EH (cell line): ENCODE measurements around the gene PWP1.
"Not testable (repeated sequence)": the region's sequence is repeated elsewhere in the genome, so short reads cannot be mapped to it uniquely, and the experiment has no call there.

ENCODE experiments used
- DNase-seq: peaks from one replicate; pipeline ENCODE4 v3.0.0-alpha.2; 2015; ENCODE audit warnings: low read depth

PWP1 gene

DNA sequence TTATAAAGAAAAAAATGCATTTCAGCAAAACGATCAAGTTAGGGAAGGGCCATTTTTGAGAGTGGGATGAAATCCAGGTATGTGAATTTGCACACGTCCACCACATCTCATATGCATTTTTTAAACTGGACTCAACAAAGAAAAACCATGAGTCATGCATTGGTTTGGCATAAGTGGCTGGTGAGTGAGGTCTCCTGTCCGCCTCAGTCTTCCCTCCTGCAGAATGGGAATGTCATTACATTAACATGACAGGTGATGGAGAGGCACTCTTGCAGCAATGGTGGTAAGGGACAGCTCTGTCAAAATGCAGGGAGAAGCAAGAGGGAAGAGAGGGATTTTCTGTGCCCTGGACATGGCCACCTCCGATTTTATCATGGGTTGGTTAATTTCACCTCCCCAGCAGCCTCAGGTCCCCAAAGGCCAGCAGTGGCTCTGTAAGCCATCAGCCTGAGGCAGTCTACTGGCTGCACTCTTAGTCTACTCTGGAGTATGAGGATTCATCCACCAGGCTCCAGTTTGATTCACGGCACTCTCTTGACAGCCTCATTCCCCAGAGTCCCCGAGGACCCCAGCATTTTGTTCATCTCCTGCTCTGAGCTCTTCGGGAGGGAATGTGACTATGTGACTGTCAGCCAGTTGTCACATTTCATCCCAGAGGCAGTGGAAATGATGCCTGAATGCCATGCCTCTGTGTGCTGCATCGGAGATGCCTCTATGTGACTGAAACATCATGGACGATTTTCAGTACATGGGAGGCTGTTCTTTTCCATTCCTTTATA lies 17.1 kb upstream of the PWP1 start:
- DNase-seq = no peak

DNA sequence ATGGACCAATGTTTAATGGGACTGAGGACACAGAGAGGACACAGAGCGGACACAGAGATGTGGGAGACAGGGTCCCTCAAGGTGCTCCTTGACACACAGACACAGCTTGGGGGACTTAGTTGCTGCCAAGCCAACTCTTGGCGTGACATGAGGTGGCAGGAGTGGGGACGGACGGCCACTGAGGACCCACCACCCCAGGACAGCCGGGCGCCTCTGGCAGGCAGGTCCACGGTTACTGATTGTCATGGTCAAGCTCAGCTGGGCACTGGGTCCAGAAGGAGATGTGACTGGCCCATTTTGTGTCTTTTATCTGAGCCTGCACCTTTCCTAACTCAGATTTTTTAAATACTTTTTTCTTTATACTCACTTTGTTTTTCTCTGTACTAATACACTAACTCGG lies 15.7 kb upstream of the PWP1 start:
- no peak for DNase-seq

DNA sequence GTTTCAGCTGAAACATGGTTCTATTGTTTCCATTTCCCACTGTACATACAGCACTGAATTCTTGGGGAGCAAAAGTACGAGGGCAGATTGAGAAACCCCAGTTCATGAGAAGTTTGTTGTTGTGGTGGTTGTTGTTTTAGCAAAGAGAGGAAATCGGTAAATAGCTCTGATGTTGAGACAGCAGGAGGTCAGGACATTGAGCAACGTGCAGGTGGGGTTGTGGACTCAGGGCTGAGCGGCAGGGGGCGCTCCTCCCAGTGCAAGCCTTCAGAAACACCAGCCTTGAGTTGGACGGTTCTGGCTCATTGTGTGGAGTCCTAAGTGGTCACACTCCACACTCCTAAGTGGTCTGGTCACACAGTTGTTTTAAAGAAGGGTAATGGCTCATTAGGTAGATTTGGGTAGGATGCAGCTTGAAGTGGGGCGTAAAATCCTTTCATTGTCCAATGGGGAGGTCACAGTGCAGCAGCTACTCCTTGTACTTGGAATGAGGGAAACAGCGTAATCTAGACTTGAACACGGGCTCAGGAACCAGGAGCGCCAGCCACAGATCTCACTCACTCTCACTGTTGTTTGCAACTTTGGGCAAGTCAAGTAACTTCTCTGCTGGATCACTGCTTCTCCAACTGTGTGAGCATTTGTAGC lies 14.5 kb upstream of the PWP1 start:
- DNase-seq = peak; percentile 20

DNA sequence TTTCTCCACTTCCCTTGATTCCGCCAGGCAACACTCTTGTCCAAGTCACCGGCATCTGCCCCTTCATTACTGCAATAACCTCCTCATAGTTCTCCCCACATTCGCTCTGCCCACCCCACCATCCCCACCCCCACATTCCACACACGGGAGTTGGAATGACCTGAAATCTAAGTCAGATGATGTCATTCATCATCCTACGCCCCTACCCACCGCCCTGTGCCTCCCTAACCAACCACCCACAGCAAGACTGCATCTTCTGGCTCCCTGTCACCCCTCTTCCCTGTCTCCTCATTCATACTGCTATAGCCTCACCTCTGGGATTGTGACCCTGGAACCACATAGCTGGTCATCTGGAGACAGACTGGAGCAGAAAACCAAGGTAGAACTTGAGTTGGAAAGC lies 7.9 kb upstream of the PWP1 start:
- no peak for DNase-seq

DNA sequence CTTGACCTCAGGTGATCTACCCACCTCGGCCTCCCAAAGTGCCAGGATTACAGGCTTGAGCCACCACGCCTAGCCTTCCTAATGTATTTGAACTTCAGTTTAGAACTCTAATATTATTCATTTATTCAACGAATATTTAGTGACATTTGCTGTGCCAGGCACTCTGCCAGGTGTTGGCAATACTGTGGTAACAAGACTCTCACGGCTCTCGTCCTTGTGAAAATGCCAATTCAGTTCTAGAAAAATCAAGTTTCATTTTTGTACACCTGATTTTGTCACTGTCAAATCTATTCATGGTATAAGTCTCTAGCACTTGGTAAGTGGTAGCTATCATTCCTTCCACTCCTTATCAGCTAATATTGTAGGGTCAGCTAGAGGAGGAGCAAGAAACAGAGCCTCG lies 6.3 kb upstream of the PWP1 start:
- no peak for DNase-seq

DNA sequence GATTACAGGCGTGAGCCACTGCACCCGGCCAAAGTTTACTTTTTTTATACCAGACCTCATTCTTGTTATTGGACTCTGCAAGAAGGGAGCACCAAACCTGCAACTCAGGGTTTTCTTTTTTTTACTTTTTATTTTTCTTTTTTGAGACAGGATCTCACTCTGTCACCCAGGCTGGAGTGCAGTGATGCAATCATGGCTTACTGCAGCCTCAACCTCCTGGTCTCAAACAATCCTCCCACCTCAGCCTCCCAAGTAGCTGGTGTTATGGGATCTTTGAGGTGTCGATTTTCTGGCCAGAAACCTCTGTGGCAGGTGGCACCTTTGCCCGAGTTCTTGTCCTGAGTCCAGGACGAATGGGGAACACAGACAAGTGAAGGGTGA lies 4.2 kb upstream of the PWP1 start:
- no peak for DNase-seq

DNA sequence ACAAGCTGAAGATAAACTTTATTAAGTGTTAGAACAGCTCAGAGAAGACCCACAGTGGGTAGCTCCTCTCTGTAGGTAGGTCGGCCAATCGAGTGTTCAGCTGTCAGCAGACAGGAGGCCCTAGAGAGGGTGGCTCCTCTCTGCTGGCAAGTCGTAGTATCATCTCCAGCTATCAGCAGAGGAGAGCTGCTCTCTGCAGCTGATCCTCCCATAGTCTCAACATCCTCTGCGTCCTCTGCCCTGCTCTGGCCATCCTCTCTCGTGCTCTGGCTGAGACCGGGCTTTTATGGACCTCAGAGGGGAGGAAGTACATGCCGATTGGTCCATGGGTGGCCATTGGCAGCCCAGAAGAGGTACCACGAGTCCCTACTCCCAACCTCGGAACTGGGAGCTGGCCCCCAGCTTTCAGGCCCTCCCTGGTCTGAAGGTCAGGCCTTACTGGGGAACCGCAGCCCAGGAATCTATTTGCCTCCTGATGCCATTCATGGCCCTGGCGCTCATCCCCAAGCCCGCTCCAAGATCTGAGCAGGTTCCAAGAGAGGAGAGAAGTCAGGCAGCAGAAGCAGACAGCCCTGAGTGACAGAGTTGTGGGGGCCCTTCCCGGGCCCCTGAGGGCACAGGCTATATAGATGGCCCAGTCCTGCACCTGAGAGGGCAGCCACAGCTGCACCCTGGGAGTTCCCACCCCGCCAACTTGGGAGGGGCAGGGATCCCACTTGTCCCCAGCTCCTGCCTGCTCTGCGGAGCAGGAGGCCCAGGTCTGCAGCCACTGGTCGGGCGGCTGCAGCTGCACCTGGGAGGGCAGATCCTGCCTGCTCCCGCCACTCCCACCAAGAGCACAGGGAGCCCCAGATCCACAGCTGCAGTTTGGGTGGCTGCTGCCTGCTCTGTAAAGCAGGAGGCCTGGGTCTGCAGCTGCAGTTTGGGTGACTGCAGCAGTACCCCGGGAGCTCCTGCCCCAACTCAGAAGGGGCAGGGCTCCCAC lies 3.5 kb upstream of the PWP1 start:
- no peak for DNase-seq

DNA sequence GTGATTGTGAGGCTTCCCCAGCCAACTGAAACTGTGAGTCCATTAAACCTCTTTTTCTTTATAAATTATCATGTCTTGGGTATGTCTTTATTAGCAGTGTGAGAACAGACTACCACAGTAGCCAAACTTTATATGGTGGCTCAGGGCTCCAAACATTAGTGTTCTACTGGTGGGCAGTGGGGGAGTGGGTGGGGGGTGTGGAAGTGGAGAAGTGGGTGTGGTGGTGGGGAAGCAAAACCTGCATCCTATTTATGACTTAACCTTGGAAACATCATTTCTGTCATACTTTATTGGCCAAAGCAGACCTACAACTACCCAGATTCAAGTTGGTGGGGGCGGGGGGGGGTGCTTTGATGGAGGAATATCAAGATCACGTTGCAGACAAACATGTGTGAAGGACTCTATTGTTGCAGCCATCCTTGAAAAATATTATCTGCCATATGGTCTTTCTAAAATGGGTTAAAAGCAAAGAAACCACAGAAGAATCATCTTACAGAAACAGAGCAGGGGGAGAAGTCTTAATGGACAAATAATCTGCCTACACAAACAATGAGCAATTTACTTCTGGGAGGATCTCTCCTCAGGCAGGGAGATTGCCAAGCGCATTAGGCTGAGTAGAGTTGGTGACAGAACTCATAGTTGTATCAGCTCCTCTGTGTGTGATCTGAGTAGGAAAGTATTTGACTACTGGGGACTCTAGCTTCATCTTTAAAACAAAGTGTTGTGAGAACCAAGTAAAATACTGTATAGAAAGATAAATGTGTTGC lies 1.4 kb upstream of the PWP1 start:
- DNase-seq = peak; percentile 47

DNA sequence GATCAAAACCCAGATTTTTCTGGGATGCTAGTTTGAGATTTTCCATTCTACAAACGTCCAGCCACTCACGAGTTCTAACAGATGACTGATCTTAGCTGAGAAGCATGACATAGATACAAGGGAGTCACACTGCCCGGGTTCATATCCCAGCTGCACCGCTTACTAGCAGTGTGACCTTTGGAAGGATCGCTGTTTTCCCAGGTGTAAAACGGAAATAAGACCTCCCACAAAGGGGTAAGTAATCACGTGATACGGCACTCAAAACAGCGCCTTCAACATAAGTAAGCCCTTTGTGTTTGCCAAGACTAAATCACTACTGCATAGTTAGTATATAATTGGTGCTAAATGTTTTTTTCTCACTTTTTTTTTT lies 624 bp upstream of the PWP1 start:
- peak; percentile 33 for DNase-seq

DNA sequence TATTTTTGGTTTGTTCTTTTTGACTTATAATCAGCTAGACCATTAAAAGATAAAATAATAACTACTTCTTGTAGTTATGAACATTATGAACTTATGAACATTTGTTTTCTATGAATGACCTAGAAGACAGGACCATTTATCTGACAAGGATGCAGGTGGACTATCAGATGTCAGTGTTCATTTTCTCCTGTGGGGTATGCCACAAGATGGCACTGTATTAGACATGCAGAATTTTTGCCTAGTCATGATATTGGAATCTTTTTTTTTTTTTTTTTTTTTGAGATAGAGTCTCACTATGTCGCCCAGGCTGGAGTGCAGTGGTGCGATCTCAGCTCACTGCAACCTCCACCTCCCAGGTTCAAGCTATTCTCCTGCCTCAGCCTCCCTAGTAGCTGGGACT lies 10.2 kb downstream of the PWP1 start:
- DNase-seq = peak; percentile 42

DNA sequence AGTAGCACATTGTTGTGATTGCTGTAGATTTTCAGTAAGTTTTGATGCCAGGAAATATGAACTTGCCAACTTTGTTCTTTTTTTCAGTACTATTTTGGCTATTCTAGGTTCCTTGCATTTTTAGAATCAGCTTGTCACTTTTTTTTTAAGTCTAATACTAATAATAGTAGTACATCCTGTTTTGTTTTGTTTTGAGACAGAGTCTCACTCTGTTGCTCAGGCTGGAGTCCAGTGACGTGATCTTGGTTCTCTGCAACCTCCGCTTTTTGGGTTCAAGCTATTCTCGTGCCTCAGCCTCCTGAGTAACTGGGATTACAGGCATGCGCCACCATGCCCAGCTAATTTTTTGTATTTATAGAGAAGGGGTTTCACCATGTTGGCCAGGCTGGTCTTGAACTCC lies 16.5 kb downstream of the PWP1 start:
- no peak for DNase-seq

DNA sequence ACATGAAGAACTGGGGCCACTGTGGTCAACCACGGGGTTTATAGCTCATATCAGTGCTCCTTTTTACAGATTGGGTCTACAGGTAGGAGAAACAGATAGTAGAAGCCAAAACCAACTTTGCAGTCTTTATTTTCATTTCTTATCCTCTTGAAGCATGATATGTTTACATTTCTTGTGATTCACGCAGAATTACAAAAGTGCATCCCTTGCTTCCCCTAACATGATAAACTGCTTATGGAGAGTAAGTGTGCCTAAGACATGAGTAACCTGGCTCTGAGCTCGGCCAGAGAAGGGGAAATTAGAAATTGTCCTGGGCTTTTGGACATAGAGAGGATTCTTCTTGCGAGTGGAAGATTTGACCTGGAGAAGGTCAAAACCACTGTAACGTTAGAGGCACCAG lies 18.4 kb downstream of the PWP1 start:
- no peak for DNase-seq

DNA sequence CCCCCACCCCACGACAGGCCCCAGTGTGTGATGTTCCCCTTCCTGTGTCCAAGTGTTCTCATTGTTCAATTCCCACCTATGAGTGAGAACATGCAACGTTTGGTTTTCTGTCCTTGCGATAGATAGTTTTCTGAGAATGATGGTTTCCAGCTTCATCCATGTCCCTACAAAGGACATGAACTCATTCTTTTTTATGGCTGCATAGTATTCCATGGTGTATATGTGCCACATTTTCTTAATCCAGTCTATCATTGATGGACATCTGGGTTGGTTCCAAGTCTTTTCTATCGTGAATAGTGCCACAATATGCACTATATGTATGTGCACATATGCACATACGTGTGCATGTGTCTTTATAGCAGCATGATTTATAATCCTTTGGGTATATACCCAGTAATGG lies 19.9 kb downstream of the PWP1 start:
- DNase-seq = not testable (repeated sequence)

DNA sequence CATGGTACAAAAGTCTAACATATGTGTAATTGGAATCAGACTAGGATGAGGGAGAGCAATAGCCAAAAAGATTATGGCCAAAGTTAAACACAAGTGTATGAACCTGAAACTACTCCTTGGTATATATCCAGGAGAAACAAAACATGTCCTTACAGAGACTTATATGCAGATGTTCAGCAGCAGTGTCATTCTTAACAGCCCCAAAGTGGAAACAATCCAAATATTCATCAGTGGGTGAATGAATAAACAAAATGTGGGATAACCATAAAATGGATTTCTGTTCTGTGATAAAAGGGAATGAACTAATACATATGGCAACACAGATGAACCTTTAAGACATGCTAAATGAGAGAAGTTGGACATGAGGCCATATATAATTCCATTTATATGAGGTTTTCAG lies 30.2 kb downstream of the PWP1 start:
- no peak for DNase-seq

DNA sequence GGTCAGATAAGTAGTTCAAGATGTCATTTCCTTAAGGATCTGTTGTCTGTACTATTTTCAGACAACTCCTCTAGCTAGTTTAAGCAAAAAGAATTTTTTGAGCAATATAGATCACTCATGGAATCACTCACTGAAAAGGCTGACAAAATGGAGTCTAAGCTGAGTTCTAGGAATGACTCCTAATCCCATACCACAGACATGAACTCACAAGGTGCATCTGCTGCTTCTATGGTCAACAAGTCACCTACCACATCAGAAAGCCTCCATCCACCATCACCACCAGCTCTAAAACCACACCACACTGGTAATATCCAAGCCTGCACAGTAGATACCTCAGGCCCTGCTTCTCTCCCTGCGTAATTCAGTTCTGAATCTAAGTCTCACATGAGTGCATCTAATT lies 33.0 kb downstream of the PWP1 start:
- DNase-seq = no peak

DNA sequence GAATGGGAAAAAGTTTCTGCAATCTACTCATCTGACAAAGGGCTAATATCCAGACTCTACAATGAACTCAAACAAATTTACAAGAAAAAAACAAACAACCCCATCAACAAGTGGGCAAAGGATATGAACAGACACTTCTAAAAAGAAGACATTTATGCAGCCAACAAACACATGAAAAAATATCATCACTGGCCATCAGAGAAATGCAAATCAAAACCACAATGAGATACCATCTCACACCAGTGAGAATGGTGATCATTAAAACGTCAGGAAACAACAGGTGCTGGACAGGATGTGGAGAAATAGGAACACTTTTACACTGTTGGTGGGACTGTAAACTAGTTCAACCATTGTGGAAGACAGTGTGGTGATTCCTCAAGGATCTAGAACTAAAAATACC lies 41.7 kb downstream of the PWP1 start:
- DNase-seq = not testable (repeated sequence)

DNA sequence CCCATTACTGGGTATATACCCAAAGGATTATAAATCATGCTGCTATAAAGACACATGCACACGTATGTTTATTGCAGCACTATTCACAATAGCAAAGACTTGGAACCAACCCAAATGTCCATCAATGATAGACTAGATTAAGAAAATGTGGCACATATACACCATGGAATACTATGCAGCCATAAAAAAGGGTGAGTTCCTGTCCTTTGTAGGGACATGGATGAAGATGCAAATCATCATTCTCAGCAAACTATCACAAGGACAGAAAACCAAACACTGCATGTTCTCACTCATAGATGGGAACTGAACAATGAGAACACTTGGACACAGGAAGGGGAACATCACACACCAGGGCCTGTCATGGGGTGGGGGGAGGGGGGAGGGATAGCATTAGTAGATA lies 42.1 kb downstream of the PWP1 start:
- not testable (repeated sequence) for DNase-seq

DNA sequence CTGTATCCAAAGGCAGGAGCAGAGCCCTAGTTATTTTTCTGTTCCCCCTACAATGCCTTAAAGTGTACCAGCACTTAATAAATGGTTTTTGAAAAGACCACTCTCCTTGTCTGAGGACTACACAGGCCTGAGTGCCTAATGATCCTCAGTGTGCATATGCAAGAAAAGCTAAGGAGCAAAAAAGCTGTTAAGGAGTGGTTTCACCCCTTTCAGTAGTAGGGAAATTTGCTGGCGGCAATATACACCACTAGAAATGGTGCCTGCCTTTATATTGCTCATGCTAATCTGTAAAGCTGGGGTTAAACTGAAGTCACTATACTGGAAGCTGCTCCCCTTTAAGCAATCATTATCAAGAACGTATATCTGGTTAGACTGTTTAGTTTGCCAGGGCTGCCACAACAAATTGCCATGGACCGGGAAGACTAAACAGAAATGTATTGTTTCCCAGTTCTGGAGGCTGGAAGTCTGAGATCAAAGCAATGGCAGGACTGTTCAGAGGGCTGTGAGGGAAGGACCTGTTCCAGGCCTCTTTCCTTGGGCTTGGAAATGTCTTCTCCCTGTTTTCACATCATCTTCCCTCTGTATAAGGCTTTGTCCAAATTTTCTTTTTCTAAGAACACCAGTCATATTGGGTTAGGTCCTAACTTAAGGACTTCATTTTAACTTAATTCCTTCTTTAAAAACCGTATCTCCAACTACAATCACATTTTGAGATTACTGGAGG lies 45.2 kb downstream of the PWP1 start:
- no peak for DNase-seq

DNA sequence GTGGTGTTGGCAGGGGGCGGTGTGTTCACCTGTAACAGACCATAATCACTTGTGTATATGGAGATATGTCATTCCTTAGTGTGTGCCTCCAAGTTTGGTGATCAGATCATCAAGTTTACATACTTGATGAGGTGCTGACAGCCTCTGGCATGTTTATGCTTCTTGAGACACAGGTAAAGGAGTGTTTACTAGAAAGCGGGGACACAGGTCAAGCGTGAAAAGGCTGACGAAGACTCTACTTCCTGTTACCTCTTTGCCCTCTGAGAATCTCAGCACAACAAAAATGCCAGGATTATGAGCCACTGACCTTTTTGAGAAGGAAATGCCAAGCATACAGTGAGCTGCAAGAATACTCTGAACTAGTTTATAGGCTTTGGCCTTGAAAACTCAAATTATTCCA lies 45.8 kb downstream of the PWP1 start:
- peak; percentile 12 for DNase-seq

DNA sequence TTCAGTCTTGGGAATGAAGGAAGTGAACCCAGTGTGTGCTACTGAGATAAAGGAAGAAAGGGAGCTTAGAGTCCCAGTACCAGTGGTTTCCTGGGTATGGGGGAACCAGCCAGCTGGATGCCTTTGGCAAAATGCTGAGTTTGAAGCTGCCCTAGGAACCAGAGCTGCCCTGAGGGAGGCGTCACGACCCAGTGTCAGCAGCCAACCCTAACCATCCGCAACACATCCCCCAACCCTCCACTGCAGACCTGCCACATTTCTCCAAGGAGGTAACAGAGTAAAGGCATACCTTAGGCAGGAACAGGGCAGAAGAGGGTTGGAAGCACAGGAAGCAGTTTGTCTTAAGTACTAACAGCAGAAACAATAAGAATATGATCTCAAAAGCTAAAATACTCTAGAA lies 46.8 kb downstream of the PWP1 start:
- no peak for DNase-seq

DNA sequence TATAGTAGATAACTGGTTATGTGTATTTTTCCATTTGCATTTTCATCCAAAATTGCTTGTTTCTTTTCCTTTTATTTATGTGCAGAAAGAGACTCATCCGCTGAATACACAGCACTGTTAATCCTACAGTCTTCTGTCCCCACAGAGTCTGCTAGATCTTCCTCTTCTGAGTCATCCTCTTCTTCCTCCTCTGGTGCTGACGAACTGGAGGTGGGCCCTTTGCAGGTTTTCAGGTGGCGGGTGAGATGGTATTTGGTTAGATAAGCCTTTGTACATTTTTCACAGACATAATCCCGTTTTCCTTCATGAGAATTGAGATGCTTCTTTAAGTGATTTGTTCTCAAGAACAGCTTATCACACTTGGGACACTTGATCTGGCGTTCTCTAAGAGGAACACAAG lies 48.5 kb downstream of the PWP1 start:
- DNase-seq = no peak
